GM19043 (cell line): Measurements from ENCODE around the gene UMODL1.

Experiments used
- ATAC-seq: cut with Tn5 transposase; IDR thresholded peaks from one replicate; pipeline ENCODE4 v1.9.1; 2021; ENCODE audit warnings: low read depth; ENCODE audit not compliant: unreplicated experiment

Gene UMODL1

GRCh38 chr21:42079008-42079938 lies 8.2 kb downstream of the UMODL1 start:
- ATAC-seq: no peak

DNA sequence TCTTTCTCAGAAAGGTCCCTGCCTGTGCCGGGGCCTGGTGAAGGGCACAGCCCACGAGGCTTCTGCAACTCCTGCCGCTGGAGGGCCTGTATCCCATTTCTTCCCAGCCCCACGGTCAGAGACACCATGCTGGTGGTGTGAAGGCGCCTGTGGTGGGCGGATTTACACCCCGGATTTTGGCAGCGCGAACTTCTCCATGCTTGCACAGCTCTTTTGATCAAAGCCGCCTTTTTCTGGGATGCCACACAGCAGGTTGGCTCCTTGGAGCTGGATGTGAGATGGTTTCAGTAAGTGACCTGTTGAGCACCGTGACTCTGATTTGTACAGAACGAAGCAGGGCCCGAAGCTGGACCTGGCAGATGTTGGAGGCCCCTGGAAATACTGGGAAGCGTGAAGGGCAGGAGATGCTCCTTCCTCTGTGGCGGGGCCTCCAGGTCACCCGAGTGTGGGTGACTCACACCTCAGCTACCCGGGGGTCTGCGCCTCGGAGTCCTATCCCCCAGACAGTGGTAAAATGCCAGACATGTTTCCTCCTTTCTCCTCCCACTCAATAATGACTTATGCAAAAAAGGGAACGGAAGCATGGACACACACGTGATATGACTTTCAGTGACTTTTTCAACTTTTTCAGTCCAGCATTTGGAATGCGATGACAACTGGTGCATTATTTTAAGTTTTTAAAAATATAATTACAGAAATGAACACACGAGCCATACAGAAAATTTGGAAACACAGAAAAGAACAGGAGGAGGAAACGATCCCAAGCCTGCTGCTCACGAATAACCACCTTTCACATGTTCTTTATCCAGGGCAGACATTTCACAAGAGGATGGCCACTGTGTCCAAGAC lies 9.0 kb downstream of the UMODL1 start:
- ATAC-seq: no peak

GRCh38 chr21:42080788-42081083 lies 9.6 kb downstream of the UMODL1 start:
- no peak for ATAC-seq

DNA sequence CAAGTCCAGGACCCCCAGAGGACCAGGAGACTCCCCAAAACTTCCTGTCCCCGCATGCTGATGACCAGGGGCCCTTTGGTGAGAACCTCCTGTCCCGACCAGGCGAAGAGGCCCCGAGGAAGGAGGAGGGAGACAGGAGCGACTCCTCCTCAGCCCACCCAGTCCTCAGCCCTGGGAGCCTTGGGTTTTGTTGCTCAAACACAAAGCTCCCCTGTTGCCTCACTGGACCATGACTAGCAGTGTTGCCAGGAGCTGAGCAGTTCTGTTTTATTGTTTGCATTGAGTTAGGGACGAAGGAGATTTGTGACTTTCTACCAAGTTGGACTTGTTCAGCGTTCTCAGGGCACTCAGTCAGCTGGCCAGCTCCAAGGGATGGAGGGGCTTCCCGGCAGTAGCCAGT lies 10.0 kb downstream of the UMODL1 start:
- ATAC-seq: no peak

- ATAC-seq: no peak
Measured at GRCh38 chr21:42081931-42082381, 10.8 kb downstream of the UMODL1 start.

DNA sequence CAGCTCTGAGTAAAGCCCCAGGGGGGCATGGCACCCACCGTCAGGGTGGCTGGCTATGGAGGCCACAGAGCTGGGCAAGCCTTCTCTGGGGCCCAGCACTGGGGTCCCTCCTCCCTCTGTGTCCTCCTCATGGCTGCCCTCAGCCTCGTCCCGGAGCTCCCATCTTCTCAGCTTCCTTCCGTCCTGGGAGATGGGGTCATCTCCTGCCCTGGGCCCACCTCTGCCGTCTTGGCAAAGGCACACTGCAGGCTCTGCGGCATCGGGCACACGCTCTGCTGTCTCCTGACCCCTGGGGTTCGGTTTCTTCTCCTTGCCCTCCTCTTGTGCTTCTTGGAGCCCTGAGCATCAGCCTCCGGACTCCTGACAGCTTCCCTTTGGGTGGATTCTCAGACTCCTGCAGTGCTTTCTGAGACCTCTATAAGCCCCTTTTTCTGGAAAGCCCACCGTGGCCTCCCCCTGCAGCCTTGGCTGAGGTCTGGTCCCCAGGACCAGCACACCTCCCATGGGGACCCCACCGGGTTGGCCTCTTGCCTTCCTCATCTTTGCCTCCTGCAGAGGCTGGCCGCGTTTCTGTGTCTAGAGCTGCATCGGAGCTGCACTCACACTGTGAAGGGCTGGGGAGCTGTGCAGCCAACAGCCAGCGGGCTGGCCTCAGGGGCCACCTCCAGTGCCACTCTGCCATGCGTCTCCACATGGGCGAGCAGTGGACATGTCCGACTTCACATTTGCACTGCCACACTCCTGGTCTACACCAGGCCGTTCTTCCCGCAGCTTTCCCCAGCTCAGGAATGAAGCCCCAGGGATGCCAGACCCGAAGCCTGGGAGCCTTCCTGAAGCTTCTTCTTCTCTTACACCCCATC lies 11.6 kb downstream of the UMODL1 start:
- ATAC-seq: no peak

GRCh38 chr21:42083361-42083690 lies 12.2 kb downstream of the UMODL1 start:
- ATAC-seq: no peak

DNA sequence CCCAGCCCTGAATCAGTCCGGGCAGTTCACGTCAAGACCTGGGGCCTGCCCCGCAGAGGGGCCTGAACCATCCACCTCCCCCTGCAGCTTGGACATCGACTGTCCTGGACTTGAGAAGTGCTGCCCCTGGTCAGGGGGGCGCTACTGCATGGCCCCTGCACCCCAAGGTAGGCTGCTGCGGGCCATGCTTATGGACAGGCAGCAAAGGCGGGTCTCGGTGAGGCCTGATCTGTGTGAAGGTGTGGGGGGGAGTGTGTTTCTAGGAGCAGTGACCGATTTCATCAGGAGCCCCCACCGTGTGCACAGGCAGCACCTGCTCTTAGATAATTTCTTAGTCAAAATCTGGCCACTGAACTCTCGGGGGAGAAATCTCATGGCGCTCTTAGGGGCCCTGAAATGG lies 13.0 kb downstream of the UMODL1 start:
- ATAC-seq: no peak

GRCh38 chr21:42085246-42086077 lies 14.3 kb downstream of the UMODL1 start:
- ATAC-seq: no peak

DNA sequence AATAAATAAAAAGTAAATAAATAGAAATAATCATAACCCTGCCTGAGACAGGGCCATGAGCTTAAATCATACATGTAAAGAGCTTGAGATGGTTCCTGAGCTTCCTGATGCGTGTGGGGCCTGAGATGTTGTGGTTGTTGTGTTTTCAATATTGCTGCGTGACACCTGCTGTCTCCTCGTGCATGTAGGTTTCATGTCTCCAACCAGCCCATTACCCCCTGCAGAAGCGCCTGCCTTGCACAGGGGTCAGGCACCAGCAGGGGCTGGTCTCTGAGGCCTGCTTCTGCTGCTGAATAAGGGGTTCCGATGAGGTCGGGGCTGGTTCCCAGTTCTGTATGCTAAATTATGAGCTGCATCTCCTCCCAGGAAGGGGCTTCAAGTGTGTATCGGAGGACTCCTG lies 15.9 kb downstream of the UMODL1 start:
- no peak for ATAC-seq

- ATAC-seq: no peak
Measured at GRCh38 chr21:42088148-42088547, 17.0 kb downstream of the UMODL1 start.

GRCh38 chr21:42088658-42089057 lies 17.5 kb downstream of the UMODL1 start:
- ATAC-seq: no peak

- no peak for ATAC-seq
Measured at GRCh38 chr21:42089093-42089631, 18.0 kb downstream of the UMODL1 start.

GRCh38 chr21:42089665-42090310 lies 18.7 kb downstream of the UMODL1 start:
- no peak for ATAC-seq

GRCh38 chr21:42091899-42092508 lies 20.9 kb downstream of the UMODL1 start:
- no peak for ATAC-seq

- no peak for ATAC-seq
Measured at GRCh38 chr21:42092771-42093170, 21.7 kb downstream of the UMODL1 start.

DNA sequence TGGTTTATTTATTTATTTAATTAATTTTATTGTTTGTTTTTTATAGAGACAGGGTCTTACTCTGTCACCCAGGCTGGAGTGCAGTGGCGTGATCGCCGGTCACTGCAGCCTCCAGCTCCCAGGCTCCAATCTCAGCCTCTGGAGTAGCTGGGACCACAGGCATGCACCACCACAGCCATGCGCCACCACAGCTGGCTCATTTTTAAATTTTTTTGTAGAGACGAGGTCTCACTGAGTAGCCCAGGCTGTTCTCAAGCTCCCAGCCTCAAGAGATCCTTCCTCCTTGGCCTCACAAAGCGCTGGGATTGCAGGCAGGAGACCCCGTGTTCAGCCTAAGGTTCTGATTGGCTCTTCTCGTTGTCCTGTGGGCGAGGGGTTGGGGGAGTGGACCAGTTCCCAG lies 22.1 kb downstream of the UMODL1 start:
- ATAC-seq: no peak

GRCh38 chr21:42093991-42094421 lies 22.9 kb downstream of the UMODL1 start:
- no peak for ATAC-seq

DNA sequence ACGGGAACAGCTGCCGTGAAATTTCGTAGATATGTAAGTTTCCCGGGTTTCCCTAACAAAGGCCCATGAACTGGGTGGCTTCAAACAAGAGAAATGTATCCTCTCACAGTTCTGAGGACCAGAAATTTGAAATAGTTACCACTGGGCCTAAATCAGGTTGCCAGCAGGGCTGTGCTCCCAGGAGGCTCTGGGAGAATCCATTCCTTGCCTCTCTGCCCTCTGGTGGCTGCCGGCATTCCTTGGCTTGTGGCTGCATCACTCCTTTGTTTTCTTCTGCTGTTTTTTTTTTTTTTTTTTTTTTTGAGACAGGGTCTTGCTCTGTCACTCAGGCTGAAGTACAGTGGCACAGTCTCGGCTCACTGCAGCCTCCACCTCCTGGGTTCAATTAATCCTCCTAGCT lies 23.7 kb downstream of the UMODL1 start:
- no peak for ATAC-seq
